Measurements from ENCODE around the gene DCAF11.

GRCh38 chr14:24159777-24160498 is 45.4 kb downstream of the DCAF11 start:
- TF ChIP-seq, protein P1, sequence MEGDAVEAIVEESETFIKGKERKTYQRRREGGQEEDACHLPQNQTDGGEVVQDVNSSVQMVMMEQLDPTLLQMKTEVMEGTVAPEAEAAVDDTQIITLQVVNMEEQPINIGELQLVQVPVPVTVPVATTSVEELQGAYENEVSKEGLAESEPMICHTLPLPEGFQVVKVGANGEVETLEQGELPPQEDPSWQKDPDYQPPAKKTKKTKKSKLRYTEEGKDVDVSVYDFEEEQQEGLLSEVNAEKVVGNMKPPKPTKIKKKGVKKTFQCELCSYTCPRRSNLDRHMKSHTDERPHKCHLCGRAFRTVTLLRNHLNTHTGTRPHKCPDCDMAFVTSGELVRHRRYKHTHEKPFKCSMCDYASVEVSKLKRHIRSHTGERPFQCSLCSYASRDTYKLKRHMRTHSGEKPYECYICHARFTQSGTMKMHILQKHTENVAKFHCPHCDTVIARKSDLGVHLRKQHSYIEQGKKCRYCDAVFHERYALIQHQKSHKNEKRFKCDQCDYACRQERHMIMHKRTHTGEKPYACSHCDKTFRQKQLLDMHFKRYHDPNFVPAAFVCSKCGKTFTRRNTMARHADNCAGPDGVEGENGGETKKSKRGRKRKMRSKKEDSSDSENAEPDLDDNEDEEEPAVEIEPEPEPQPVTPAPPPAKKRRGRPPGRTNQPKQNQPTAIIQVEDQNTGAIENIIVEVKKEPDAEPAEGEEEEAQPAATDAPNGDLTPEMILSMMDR (IDR thresholded peaks at IDR 0.05) = no peak
- no peak for TF ChIP-seq EZH2phosphoT487 (IDR thresholded peaks at IDR 0.05)

All from neural progenitor cell (in vitro differentiated cells).